HG02588 (cell line): ENCODE results near the gene CAMK2D.

Experiments used
- ATAC-seq: cut with Tn5 transposase; IDR thresholded peaks from one replicate; pipeline ENCODE4 v1.9.1; 2021; ENCODE audit warnings: mild to moderate bottlenecking, moderate library complexity; ENCODE audit not compliant: unreplicated experiment

CAMK2D gene

GRCh38 chr4:113537628-113538027 lies 223.9 kb downstream of the CAMK2D start:
- no peak for ATAC-seq

DNA sequence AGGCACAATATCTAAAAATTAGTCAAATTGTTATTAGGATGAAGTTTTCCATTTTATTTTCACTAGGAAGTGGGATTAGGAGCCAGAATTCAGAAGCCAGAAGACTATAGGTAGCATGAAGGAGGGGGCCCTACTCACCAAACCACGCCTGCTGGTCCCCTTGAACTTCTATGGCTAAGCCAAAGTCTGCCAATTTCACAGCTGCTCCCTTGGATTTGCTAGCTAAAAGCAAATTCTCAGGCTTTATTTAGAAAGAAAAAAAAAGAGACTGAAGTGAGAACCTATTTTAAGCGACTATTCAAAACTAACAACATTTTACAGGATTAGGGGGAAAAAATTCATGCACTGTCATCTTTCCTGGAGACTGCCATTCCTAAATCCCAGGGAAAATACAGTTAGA lies 224.3 kb downstream of the CAMK2D start:
- no peak for ATAC-seq

GRCh38 chr4:113534711-113535110 lies 226.8 kb downstream of the CAMK2D start:
- no peak for ATAC-seq

DNA sequence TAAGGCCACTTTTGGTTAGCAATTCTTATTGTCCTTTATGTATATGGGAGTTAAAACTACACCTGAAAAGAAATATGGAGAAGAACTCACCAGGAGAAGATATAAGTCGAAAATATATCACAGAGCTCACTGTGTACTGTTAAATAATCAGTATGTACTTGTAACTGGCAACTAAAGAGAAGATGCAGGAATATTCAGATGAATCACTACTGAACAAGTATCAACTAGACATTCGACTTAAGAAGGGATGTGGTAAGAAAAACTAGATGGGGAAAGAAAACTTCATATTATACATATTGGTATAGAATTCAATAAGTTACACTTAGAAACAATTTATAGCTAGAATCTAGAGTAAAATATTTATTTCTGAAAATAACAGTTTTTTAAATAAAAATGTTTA lies 230.0 kb downstream of the CAMK2D start:
- no peak for ATAC-seq

- no peak for ATAC-seq
These were observed 233.1 kb downstream of the CAMK2D start for GRCh38 chr4:113528395-113528794.

GRCh38 chr4:113525521-113525920 lies 236.0 kb downstream of the CAMK2D start:
- no peak for ATAC-seq

DNA sequence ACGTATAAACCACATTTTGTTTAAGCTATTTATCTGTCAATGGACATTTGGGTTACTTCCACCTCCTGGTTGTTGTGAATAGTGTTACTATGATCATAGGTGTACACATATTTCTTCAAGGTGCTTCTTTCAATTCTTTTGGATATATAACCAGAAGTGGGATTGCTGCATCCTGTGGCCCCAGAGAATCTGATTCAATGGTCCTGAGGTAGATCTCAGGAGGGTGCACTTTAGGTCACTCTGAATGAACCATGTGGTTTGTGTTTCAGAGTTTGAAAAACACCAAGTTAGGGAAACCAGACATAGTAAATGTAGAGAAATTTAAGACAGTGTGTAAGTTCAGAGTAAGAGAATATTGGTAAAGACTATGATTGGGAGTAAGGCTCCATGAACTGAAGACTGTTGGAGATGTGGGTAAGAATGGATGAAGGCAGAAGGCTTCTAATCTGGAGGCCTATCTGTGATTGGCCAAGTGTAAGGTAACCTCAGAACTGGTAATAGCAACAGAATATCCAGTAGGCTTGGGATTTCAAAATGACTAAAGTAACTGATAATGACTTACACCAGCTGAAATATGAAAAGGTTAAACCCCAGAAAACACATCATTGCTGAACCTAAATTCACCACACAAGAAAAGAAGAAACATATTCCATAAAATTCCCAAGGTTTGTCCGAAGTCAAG lies 236.9 kb downstream of the CAMK2D start:
- ATAC-seq, result peak; percentile 31

GRCh38 chr4:113524096-113524495 lies 237.4 kb downstream of the CAMK2D start:
- peak; percentile 91 for ATAC-seq

- no peak for ATAC-seq
These were observed 239.1 kb downstream of the CAMK2D start for GRCh38 chr4:113522433-113522832.

DNA sequence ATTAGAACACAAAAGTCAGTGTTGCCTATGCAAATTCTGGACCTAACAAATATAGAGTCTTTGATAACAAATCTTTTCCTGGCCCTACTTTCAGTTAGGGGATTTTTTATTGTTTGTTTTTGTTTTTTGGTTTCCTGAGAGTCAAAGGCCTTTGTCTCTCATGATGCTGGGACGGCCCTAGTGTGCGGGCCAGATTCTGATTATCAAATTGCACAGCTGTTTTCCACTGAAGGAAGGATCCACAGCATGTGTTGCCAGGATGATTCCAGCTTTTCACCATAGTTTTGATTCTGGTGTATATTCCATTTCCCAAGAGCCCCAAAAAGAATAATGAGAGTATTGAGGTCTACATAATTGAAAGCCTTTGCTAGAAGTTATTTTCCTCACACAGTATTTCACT lies 248.2 kb downstream of the CAMK2D start:
- ATAC-seq, result no peak

DNA sequence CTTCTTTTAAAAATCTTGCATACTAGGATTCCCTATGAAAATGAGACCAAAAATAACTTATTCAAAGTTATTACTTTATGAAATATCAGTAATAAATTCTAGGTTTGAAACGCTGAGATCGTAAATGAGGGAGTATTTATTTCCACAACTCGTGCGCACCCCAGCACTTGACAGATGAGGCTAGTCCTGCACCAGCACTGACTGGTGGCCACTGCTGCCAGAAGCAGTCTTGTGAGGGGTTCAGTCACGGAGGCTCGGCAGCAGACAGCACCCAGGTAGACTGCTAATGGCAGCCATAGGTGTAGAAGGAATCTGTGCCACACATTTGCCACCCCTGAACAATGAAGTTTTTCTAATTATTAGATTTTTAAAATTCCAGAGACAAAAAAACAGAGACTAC lies 248.7 kb downstream of the CAMK2D start:
- no peak for ATAC-seq

- ATAC-seq, result no peak
These were observed 249.6 kb downstream of the CAMK2D start for GRCh38 chr4:113511944-113512343.

GRCh38 chr4:113509851-113510250 lies 251.7 kb downstream of the CAMK2D start:
- ATAC-seq, result no peak

GRCh38 chr4:113505044-113505443 lies 256.5 kb downstream of the CAMK2D start:
- ATAC-seq, result no peak

GRCh38 chr4:113504422-113504821 lies 257.1 kb downstream of the CAMK2D start:
- ATAC-seq, result no peak

DNA sequence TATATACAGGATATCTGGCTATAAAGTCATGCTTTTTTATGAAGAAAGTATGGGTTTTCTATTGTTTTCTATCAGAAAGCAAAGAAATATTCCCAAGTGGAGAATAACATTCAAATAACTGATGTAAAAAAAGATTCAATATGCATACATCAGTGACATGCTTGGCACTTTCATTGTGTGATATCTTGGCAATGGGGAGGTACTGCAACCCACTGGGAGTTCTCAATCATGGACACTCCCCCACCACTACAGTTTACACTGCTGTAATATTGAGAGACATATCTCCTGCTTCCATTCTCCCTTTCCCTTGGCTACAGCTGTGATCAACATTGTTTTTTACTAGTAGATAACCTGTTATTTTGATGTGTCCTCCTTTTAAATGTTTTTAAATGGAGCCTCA lies 257.8 kb downstream of the CAMK2D start:
- no peak for ATAC-seq

- no peak for ATAC-seq
These were observed 258.6 kb downstream of the CAMK2D start for GRCh38 chr4:113502906-113503305.

DNA sequence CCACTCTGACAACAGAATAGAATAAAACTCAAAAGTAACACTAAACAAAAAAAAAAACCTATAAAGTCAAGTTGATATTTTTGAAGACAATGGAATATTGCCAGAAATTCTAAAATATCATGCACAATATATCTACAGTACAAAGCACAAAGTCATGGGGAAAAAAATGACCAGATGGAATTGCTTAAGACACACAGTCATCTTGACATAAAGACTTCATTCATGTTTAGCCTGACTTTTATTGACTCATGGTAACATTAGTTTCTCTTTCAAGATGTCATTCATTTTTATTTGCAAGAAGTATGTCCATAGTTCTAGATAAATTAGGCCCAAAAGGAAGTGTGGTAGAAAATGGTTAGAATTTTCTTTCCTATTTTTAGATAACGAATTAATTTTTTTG lies 259.1 kb downstream of the CAMK2D start:
- ATAC-seq, result no peak

GRCh38 chr4:113500424-113500823 lies 261.1 kb downstream of the CAMK2D start:
- no peak for ATAC-seq

GRCh38 chr4:113499696-113500095 lies 261.8 kb downstream of the CAMK2D start:
- ATAC-seq, result no peak

GRCh38 chr4:113499166-113499565 lies 262.4 kb downstream of the CAMK2D start:
- no peak for ATAC-seq

- no peak for ATAC-seq
These were observed 264.2 kb downstream of the CAMK2D start for GRCh38 chr4:113497154-113497884.

DNA sequence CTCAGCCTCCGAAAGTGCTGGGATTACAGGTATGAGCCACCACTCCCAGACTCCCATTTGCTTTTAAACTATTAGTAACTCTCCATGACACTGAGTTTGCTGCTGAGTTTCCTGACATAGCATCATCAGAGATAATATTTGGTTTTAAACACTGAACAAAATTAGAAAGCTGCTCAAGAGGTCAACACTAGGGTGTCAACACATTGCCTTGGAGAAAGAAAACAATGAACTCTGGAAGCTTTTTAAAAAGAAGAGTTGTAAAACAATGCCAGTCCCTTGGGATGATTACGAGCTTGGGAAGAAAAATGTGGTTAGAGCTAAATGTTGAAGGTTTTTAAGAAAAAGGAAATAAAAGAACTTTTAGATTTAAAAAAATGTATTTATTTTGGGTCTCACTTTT lies 264.8 kb downstream of the CAMK2D start:
- ATAC-seq, result no peak
